ENCODE measurements around the gene OR2L2. TPM values are rescaled to one million over a fixed set of nuclear protein-coding genes. Genes with fewer than 3 reads are reported as not detected.

Gene OR2L2
- total RNA-seq, 3 donors from 2014 or later (not counting 1 experiment from before 2014, with no cell fraction given): 0.18 to 0.19 TPM; not detected in 1

DNA sequence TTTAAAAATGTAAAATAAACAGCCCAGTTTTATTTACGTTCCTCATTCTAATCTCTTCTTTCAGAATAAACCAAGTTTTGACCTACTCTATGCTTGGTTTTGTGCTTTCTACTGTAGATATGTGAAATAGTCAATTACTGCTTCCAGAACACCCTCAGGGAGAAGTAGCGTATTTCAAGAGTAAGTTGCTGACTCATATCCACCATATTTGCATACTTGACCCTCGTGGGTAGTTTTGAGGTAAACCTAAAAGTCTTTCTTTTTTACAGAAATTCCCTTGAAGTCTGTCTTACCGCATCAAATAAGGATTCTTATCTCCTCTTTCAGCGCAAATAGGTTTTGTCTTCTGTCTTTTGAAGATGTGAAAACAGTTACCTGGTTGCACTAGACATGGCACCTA, 15.3 kb downstream of the OR2L2 start:
- no peak overlapping the region for H3K27ac Mint-ChIP-seq
- H3K36me3 ChIP-seq (ENCODE audit: control insufficient read depth, insufficient read depth, low read length): no peaks in the 10 kb centered on the region
- DNase-seq: no peak
- no peaks in the 10 kb centered on the region for H3K27me3 ChIP-seq (ENCODE audit: control insufficient read depth, insufficient read depth, low read length)
- no peak overlapping the region for H3K4me3 Mint-ChIP-seq
- H3K4me1 ChIP-seq (ENCODE audit: control insufficient read depth, insufficient read depth, low read length): no peaks in the 10 kb centered on the region
- H3K4me3 ChIP-seq (ENCODE audit: low read length): no peak overlapping the region
- ATAC-seq: no peak
- no peak overlapping the region for H3K27ac ChIP-seq (ENCODE audit: low read length)
- peaks cover 5% of the 10 kb centered on the region for H3K36me3 Mint-ChIP-seq
- intact Hi-C loops (cut with micrococcal nuclease): no loop called here
- no peaks in the 10 kb centered on the region for H3K9me3 ChIP-seq (ENCODE audit: control insufficient read depth, insufficient read depth, low read length)
- TF ChIP-seq CTCF (IDR thresholded peaks at IDR 0.05): no peak
- no peaks in the 10 kb centered on the region for H3K4me1 Mint-ChIP-seq
- no peaks in the 10 kb centered on the region for H3K27me3 Mint-ChIP-seq (ENCODE audit: low read depth in 2 of 2)
- 73% methylated on average over 2 of the region's 5 CpGs for WGBS (ENCODE audit: insufficient coverage)
- peaks cover 8 to 15% of the 10 kb centered on the region in 2 donors for H3K9me3 Mint-ChIP-seq

DNA sequence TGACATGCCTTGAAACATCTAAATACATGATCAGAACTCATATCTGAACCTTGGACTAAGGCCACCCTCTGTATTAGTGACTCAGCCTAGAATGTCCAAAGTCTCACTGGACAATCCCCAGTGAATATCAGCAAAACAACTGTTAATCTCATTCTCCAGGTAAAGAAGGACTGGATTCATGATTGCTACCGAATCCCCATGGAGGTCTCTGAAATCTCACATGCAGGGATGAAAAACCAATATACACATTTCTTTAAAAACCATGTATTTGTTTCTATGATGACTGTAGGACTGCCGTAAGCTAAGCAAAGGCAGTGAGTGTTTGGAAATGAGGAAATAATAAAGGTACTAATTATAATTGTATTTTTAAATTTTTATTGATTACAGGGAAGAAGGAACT, 16.7 kb downstream of the OR2L2 start, which contains the start of gene OR2L3:
Gene OR2L3, plus strand, starts transcription at position 301 of the 400 bp plus-strand sequence. CDS start 13,846 bp downstream, outside the sequence.
- Mint-ChIP-seq H3K27ac (no peak within 1 kb of the TSS), H3K4me3 (no peak within 1 kb of the TSS), H3K9me3 (peaks cover 8 to 11% of the 10 kb centered on the region in 2 donors), H3K36me3 (peaks cover 5% of the 10 kb centered on the region), H3K27me3 (ENCODE audit: low read depth in 2 of 2) (no peaks in the 10 kb centered on the region), H3K4me1 (no peaks in the 10 kb centered on the region)
- Histone ChIP-seq H3K4me3 (ENCODE audit: low read length) (no peak within 1 kb of the TSS), H3K4me1 (ENCODE audit: control insufficient read depth, insufficient read depth, low read length) (no peaks in the 10 kb centered on the region), H3K27me3 (ENCODE audit: control insufficient read depth, insufficient read depth, low read length) (no peaks in the 10 kb centered on the region), H3K27ac (ENCODE audit: low read length) (no peak within 1 kb of the TSS), H3K9me3 (ENCODE audit: control insufficient read depth, insufficient read depth, low read length) (no peaks in the 10 kb centered on the region), H3K36me3 (ENCODE audit: control insufficient read depth, insufficient read depth, low read length) (no peaks in the 10 kb centered on the region)
- ATAC-seq (no peak), DNase-seq (no peak)
- 94% methylated on average over 2 of the region's 2 CpGs for WGBS (ENCODE audit: insufficient coverage)
- intact Hi-C loops (cut with micrococcal nuclease): no loop called here
- no peak for TF ChIP-seq CTCF (IDR thresholded peaks at IDR 0.05)

DNA sequence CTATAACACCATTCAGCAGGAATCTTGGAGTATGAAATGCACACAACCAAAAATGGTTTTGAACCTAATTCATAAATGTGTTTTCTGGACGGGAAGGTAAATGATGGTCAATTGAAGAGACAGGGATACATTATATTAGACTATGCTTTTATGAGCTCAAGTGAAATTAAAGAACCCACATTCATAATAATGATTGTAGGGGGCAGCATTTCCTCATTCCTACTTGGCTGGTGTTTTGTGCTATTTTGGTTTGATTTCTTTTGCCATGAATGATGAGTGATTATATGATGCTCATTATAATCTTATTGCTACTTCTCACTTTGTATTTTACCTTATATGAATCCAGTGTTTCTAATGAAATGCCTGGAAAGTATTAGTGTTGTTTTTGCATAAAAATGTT, 17.1 kb downstream of the OR2L2 start:
- no CpG with 5 or more reads among the region's 1 CpG for WGBS (ENCODE audit: insufficient coverage)
- H3K4me1 Mint-ChIP-seq: no peaks in the 10 kb centered on the region
- Histone ChIP-seq H3K9me3 (ENCODE audit: control insufficient read depth, insufficient read depth, low read length) (no peaks in the 10 kb centered on the region), H3K4me1 (ENCODE audit: control insufficient read depth, insufficient read depth, low read length) (no peaks in the 10 kb centered on the region), H3K36me3 (ENCODE audit: control insufficient read depth, insufficient read depth, low read length) (no peaks in the 10 kb centered on the region), H3K27me3 (ENCODE audit: control insufficient read depth, insufficient read depth, low read length) (no peaks in the 10 kb centered on the region), H3K4me3 (ENCODE audit: low read length) (no peak overlapping the region), H3K27ac (ENCODE audit: low read length) (no peak overlapping the region)
- no peak overlapping the region for H3K4me3 Mint-ChIP-seq
- no peak for TF ChIP-seq CTCF (IDR thresholded peaks at IDR 0.05)
- no peak for DNase-seq
- H3K36me3 Mint-ChIP-seq: peaks cover 5% of the 10 kb centered on the region
- no peak for ATAC-seq
- H3K27ac Mint-ChIP-seq: no peak overlapping the region
- intact Hi-C loops (cut with micrococcal nuclease): no loop called here
- no peaks in the 10 kb centered on the region for H3K27me3 Mint-ChIP-seq (ENCODE audit: low read depth in 2 of 2)
- peaks cover 8 to 11% of the 10 kb centered on the region in 2 donors for H3K9me3 Mint-ChIP-seq

DNA sequence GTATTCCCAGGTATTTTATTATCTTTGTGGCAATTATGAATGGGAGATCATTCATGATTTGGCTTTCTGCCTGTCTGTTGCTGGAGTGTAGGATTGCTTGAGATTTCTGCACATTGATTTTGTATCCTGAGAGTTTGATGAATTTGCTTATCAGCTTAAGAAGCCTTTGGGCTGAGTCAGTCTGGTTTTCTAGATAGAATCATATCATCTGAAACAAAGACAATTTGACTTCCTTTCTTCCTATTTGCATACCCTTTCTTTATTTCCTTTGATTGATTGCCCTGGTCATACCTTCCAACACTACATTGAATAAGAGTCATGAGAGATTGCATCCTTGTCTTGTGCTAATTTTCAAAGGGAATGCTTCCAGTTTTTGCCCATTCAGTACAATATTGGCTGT, 24.8 kb downstream of the OR2L2 start:
- H3K27ac Mint-ChIP-seq: no peak overlapping the region
- Histone ChIP-seq H3K4me1 (ENCODE audit: control insufficient read depth, insufficient read depth, low read length) (no peaks in the 10 kb centered on the region), H3K9me3 (ENCODE audit: control insufficient read depth, insufficient read depth, low read length) (no peaks in the 10 kb centered on the region), H3K27ac (ENCODE audit: low read length) (no peak overlapping the region), H3K4me3 (ENCODE audit: low read length) (no peak overlapping the region), H3K27me3 (ENCODE audit: control insufficient read depth, insufficient read depth, low read length) (no peaks in the 10 kb centered on the region), H3K36me3 (ENCODE audit: control insufficient read depth, insufficient read depth, low read length) (no peaks in the 10 kb centered on the region)
- H3K27me3 Mint-ChIP-seq (ENCODE audit: low read depth in 2 of 2): no peaks in the 10 kb centered on the region
- no peak for TF ChIP-seq CTCF (IDR thresholded peaks at IDR 0.05)
- H3K9me3 Mint-ChIP-seq: peaks cover 15 to 21% of the 10 kb centered on the region in 2 donors
- no peaks in the 10 kb centered on the region for H3K4me1 Mint-ChIP-seq
- H3K4me3 Mint-ChIP-seq: no peak overlapping the region
- H3K36me3 Mint-ChIP-seq: no peaks in the 10 kb centered on the region
- DNase-seq (no peak), ATAC-seq (no peak)
- intact Hi-C loops (cut with micrococcal nuclease): no loop called here
